HUES64 (cell line): ENCODE results near the gene GUCA1A. TPM values are rescaled to one million over a fixed set of nuclear protein-coding genes. Genes with fewer than 3 reads are reported as not detected.

Experiments used
- H3K27ac ChIP-seq: 2 replicates; pipeline ENCODE4 v1.7.0; 2013; ENCODE audit warnings: low read depth, low read length, inconsistent platforms
- H3K27me3 ChIP-seq: 2 replicates; pipeline ENCODE4 v1.6.1; 2013; ENCODE audit warnings: mild to moderate bottlenecking, low read length; ENCODE audit not compliant: insufficient read depth
- H3K36me3 ChIP-seq: 2 replicates; pipeline ENCODE4 v1.6.1; 2013; ENCODE audit warnings: mild to moderate bottlenecking, low read length; ENCODE audit not compliant: insufficient read depth
- H3K4me1 ChIP-seq: 2 replicates; pipeline ENCODE4 v1.6.1; 2013; ENCODE audit warnings: mild to moderate bottlenecking, low read length, moderate library complexity; ENCODE audit not compliant: insufficient read depth
- H3K4me3 ChIP-seq: 2 replicates; pipeline ENCODE4 v1.5.1; 2013; ENCODE audit warnings: mild to moderate bottlenecking, low read length, moderate library complexity
- H3K9ac ChIP-seq: 2 replicates; pipeline ENCODE4 v1.6.1; 2013; ENCODE audit warnings: mild to moderate bottlenecking, low read depth, low read length
- H3K9me3 ChIP-seq: 2 replicates; pipeline ENCODE4 v1.6.1; 2013; ENCODE audit warnings: low read depth, low read length; ENCODE audit not compliant: insufficient read depth
- WGBS: fragments of 150-250, 120-280 bp; methylation state at CpG from one replicate; pipeline ENCODE4 v1.1.7; 2013; ENCODE audit warnings: missing lambda C conversion rate; 5-methylcytosine and 5-hydroxymethylcytosine counted together
- polyA plus RNA-seq, 2 experiments: library from polyadenylated mRNA; stranded (reverse); fragments of 50-300 nt; gene quantifications; one replicate each; pipeline ENCODE4 v1.2.3, GENCODE V29; 2013

Gene GUCA1A
- polyA plus RNA-seq (2013, experiment 1 of 2) = 7.3 TPM
- polyA plus RNA-seq (2013, experiment 2 of 2) = 6.1 TPM

DNA sequence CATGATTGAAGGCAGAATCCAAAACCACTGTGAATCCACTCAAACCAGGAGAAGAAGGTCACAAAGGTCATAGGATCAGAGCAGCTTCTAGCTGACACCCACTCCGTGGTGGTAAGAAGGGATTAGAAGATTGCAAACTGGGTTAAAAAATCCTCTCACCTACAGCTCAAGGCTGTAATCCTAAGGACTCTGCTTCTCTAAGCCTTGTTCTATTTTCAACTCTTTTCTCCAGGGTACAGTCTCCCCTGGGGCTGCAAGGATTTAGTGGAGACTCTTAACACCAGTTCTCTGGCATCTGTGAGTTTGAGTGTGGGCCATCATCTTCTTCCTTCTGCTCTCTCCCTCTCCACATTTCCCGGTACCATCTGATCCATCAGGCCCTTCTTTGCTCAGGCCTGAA is at the start of gene GUCA1A:
TSS of gene GUCA1A (plus strand) at position 264 of the 400 bp plus-strand sequence. CDS start 250 bp downstream, outside the sequence.
- 96% methylated on average over 1 of the region's 2 CpGs for WGBS
- Histone ChIP-seq H3K27ac (no peak within 1 kb of the TSS), H3K36me3 (no peaks in the 10 kb centered on the region), H3K9me3 (no peaks in the 10 kb centered on the region), H3K9ac (no peak within 1 kb of the TSS), H3K27me3 (no peaks in the 10 kb centered on the region), H3K4me1 (peaks cover 11% of the 10 kb centered on the region), H3K4me3 (no peak within 1 kb of the TSS)

DNA sequence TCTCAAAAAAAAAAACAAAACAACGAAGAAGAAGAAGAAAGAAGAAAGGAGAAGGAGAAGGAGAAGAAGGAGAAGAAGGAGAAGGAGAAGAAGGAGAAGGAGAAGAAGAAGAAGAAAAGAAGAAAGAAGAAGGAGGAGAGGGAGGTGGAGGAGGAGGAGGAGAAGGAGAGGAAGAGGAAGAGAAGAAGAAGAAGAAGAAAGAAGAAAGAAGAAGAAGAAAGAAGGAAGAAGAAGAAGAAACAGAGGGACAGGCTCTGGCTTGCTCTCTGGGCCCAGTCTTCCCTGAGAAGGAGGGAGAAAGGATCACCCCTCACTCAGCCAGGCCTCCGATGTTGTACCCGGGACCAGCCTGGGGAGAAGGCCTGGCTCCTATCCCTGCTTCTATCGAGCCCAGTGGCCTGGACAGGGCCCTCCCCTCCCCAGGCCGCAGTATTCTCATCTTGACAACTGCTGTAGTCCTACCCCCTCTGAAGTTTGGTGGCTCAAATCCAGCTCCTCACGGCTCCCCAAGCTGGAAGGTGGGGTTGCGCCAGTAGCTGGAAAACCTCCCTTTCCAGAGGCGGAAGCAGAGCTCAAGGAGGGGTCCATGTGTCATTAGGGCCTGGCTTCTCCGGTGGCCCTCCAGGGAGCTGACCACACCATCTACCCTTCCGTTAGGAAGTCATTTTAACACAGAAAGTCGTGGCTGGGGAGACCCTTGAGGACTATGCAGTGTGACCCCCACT is 49.6 kb upstream of the GUCA1A start:
- no peaks in the 10 kb centered on the region for H3K27me3 ChIP-seq
- no peak overlapping the region for H3K9ac ChIP-seq
- no peaks in the 10 kb centered on the region for H3K4me1 ChIP-seq
- 91% methylated on average over 11 of the region's 11 CpGs for WGBS
- peaks cover 50% of the 10 kb centered on the region for H3K36me3 ChIP-seq
- no peak overlapping the region for H3K4me3 ChIP-seq
- H3K9me3 ChIP-seq = no peaks in the 10 kb centered on the region
- no peak overlapping the region for H3K27ac ChIP-seq

DNA sequence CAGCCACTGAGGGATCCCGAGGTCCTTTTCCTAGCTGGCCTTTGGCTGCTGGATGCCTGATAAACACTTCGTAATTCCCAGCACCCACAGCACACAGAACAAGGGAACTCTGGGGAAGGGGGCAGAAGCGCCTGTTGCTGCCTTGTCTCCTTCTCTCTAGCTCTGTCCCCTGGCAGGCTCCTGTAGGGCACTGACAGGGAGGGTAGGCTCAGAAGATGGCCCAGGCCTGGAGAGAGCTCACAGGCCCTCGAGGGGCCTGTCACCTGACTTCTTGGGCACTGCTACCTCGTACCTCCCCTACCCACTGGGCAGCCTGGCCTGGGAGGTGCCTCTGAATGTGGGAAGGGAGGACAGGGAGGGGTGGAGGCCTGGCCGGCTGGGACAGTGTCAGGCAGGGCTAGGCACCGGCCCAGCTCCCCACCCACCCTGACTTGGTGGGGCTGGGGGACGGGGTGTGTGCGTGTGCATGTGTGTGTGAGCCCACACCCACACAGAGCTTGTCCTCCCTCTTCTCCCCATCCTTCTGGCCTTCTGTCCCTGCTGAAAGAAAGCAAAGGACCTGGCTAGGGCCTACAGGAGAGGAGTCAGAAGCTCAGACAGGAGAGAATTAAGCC is 48.8 kb upstream of the GUCA1A start:
- no peaks in the 10 kb centered on the region for H3K9me3 ChIP-seq
- H3K4me3 ChIP-seq = no peak overlapping the region
- no peak overlapping the region for H3K27ac ChIP-seq
- H3K4me1 ChIP-seq = no peaks in the 10 kb centered on the region
- 96% methylated on average over 7 of the region's 9 CpGs for WGBS
- peaks cover 55% of the 10 kb centered on the region for H3K36me3 ChIP-seq
- no peak overlapping the region for H3K9ac ChIP-seq
- H3K27me3 ChIP-seq = no peaks in the 10 kb centered on the region

DNA sequence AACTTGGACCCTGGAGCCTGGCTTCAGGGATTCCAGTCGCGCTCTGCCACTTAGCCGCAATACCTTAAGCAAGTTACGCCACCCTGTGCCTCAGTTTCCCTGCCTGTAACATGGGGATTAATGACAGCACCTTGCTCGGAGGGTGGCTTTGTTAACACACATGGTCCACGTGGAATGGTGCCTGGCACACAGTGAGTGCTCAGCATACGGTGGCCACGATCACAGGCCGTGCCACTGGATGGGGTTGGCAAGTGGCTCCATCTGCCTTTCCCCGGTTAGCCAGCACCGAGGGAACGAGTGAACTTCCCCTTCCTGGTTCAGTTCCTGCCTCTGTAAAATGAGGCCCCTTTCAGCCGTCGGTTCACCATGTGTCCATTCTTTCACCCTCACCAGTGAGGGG is 47.9 kb upstream of the GUCA1A start:
- no peak overlapping the region for H3K9ac ChIP-seq
- H3K27ac ChIP-seq = no peak overlapping the region
- H3K36me3 ChIP-seq = peaks cover 55% of the 10 kb centered on the region
- no peaks in the 10 kb centered on the region for H3K27me3 ChIP-seq
- no peaks in the 10 kb centered on the region for H3K9me3 ChIP-seq
- H3K4me1 ChIP-seq = no peaks in the 10 kb centered on the region
- WGBS = 95% methylated on average over 14 of the region's 14 CpGs
- no peak overlapping the region for H3K4me3 ChIP-seq

DNA sequence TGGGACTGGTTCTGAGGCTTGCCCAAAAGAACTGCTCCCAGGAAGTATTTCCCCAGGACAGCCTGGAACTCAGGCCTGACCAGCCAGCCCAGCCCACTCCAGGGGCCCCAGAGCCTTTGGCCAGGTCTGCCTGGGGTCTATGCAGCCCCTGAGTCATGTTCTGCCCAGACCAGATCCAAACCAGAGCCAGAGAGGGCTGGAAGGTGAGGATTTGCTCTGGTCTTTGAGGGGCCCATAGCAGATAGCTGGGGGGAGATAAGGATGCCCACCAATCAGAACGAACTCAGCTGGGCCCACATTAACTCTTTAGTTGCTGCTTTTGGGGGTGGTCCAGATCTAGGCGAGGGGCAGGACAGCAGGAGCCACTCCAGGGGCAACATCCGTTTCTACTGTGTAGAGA is 47.5 kb upstream of the GUCA1A start:
- Histone ChIP-seq H3K9ac (no peak overlapping the region), H3K27ac (no peak overlapping the region), H3K9me3 (no peaks in the 10 kb centered on the region), H3K4me3 (no peak overlapping the region), H3K27me3 (no peaks in the 10 kb centered on the region), H3K36me3 (peaks cover 54% of the 10 kb centered on the region), H3K4me1 (no peaks in the 10 kb centered on the region)
- 87% methylated on average over 3 of the region's 3 CpGs for WGBS

DNA sequence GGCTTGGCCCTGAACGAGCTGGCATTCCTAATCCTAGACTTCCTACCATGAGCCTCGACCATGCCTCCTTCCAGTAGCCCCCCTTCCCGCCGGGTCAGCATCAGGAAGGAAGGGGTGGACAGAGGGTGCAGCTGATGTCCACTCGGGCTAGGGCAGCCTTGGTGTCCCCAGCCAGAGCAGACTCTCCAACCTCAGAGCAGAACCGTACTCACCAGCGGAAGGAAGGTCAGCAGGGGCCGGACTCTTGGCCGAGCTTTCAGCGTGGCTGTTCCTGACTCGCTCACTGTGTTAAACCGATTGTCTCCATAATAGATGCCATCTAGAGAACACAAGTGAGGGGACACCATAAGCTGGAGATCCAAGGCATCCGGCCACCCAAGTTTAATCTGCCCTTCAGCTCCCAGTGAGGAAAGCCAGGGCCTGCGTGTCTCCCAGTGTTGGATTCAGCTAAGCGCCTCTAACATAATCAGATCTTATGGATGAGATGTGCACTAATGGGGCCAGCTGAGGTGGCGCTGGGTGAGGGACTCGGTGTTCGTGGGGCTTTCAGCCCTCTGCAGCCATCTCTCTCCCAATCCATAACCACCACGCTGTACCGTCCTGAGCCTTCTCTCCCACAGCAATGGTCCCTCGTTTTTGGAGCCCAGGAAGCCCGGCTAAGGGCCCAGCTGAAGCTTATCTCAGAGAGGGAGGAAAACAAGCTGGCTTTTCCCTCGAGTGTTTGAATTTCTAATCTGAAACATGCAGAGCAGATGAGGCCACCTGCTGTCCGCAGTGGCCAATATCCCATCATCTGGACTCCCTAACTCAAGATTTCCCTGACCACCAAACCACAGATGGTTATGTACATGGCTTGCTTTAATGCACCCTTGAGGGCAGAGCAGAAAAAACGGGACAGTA is 44.5 kb upstream of the GUCA1A start:
- WGBS = 90% methylated on average over 25 of the region's 25 CpGs
- no peak overlapping the region for H3K4me3 ChIP-seq

DNA sequence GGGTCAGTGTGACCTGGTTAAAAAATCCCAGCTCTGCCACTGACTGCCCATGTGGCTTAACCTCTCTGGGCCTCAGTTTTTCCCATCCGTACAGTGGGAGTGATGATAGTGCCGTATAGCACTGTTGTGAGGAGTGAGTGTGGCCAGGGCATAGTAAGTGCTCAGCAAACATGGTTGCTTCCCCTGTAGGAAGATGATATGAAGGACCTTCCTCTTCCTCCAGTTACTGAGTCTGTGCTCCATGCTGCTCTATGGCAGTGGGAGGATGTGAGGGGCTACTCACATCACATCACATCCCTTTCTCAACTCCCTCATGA is 43.8 kb upstream of the GUCA1A start:
- Histone ChIP-seq H3K27me3 (no peaks in the 10 kb centered on the region), H3K9me3 (no peaks in the 10 kb centered on the region), H3K4me3 (no peak overlapping the region), H3K36me3 (peaks cover 53% of the 10 kb centered on the region), H3K27ac (no peak overlapping the region), H3K9ac (no peak overlapping the region), H3K4me1 (peaks cover 5% of the 10 kb centered on the region; the same call in 1 of the 2 replicates)
- 94% methylated on average over 2 of the region's 2 CpGs for WGBS

More for the DNA sequence above, 44.5 kb upstream of the GUCA1A start:
- Histone ChIP-seq H3K9ac (no peak overlapping the region), H3K36me3 (peaks cover 50% of the 10 kb centered on the region), H3K27me3 (no peaks in the 10 kb centered on the region), H3K4me1 (peaks cover 5% of the 10 kb centered on the region; the same call in 1 of the 2 replicates), H3K27ac (no peak overlapping the region), H3K9me3 (no peaks in the 10 kb centered on the region)

DNA sequence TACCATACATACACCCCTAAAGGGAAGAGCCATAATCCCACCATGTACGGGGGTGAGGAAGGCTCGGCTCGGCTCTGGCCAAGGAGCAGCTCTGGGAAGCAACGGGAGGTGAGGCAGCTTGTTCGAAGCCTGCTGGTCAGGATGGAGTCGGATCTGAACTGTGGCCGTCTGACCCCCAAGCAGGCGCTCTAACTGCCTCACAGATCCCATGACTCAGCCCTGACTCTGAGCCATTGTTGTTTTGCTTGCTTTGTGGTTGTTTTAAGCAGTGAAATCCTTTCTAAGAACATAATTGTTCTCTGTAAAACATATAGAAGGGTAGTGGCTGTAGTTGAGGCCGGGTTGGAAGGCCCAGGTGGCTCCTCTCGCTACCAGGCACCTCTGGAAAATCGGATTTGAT is 41.6 kb upstream of the GUCA1A start:
- H3K27ac ChIP-seq = no peak overlapping the region

DNA sequence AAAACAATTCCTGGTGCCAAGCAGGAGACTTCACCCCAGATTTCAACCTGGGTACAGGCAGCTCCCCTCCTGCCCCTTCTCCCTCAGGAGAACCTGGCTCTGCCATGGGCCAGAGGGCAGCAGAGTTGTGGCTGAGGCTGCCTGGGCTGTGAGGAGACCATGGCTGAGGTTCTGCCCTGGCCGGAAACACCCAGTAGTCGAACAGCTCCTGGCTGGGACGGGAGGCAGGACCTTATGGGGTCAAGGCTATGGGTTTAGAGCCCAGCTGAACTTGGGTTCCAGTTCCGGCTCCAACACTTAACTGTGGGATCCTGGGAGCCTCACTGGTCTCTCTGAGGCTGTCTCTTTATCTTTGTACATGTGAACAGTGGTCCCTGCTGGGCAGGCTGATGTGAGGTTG is 39.2 kb upstream of the GUCA1A start:
- no peak overlapping the region for H3K9ac ChIP-seq
- 93% methylated on average over 4 of the region's 4 CpGs for WGBS
- peaks cover 13% of the 10 kb centered on the region for H3K36me3 ChIP-seq
- no peak overlapping the region for H3K27ac ChIP-seq
- no peaks in the 10 kb centered on the region for H3K27me3 ChIP-seq
- no peaks in the 10 kb centered on the region for H3K9me3 ChIP-seq
- peaks cover 39% of the 10 kb centered on the region for H3K4me1 ChIP-seq
- H3K4me3 ChIP-seq = no peak overlapping the region

More for the DNA sequence above, 41.6 kb upstream of the GUCA1A start:
- peaks cover 35% of the 10 kb centered on the region for H3K36me3 ChIP-seq
- peaks cover 18% of the 10 kb centered on the region for H3K4me1 ChIP-seq
- no peak overlapping the region for H3K4me3 ChIP-seq
- WGBS = 87% methylated on average over 11 of the region's 11 CpGs
- no peak overlapping the region for H3K9ac ChIP-seq
- H3K9me3 ChIP-seq = no peaks in the 10 kb centered on the region
- H3K27me3 ChIP-seq = no peaks in the 10 kb centered on the region

DNA sequence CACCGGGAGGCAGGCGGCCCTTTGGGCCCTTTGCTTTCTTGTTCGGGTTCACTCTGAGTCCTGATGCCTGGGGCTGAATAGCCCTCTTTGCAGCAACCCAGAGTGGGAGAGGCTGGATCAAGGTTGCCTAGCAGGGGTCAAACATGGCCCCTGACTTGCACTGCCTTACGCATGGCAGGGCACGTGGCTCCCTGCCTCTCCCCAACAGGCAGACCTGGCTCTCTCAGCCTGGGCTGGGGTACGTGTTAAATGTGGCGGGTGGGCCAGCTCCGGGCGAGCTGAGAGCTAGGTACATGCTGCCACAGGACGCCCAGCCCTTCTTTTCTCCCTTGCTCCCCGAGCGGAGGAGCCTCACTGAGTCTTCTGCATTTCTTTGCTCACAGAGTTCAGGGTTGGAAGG is 38.0 kb upstream of the GUCA1A start:
- Histone ChIP-seq H3K27ac (peak overlapping the region; percentile 73; the same call in 1 of the 2 replicates), H3K4me3 (no peak overlapping the region), H3K9ac (no peak overlapping the region), H3K4me1 (peaks cover 50% of the 10 kb centered on the region), H3K36me3 (peaks cover 12% of the 10 kb centered on the region), H3K27me3 (no peaks in the 10 kb centered on the region), H3K9me3 (no peaks in the 10 kb centered on the region)
- WGBS = 72% methylated on average over 9 of the region's 12 CpGs

DNA sequence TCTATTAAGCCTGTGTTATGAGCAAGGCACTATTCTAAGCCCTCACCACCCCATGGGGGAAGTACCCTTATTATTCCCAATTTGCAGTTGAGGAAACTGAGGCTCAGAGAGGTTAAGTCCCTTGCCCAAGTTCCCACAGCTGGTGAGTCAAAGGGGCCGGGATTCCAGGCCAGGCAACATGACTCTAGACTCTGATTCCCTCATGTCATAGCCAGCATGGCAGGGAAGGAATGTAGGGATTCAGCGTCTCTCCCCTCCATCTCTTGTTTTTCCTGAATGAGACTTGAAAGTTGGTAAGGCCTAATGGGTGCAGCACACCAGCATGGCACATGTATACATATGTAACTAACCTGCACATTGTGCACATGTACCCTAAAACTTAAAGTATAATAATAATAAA is 37.4 kb upstream of the GUCA1A start:
- Histone ChIP-seq H3K4me3 (no peak overlapping the region), H3K27ac (peak overlapping the region; percentile 73; the same call in 1 of the 2 replicates), H3K4me1 (peaks cover 55% of the 10 kb centered on the region), H3K36me3 (peaks cover 12% of the 10 kb centered on the region), H3K9ac (no peak overlapping the region), H3K9me3 (no peaks in the 10 kb centered on the region), H3K27me3 (no peaks in the 10 kb centered on the region)
- WGBS = 59% methylated on average over 2 of the region's 2 CpGs
